MM.1S (cell line): Measurements from ENCODE around the gene KIRREL2.

Experiments
- EZH2 ChIP-seq: fragments of 300-600 bp; sonication (generic); optimal IDR thresholded peaks from 2 replicates; pipeline ENCODE3; 2017; ENCODE audit warnings: low read depth, mild to moderate bottlenecking, antibody characterized with exemption, low read length, mixed read lengths
- TF ChIP-seq, protein P1 (sequence below): fragments of 300-600 bp; sonication (generic); IDR thresholded peaks from 2 replicates; pipeline ENCODE4 v1.5.1; 2016; ENCODE audit warnings: antibody characterized with exemption, low read length, mixed read lengths

DNA sequence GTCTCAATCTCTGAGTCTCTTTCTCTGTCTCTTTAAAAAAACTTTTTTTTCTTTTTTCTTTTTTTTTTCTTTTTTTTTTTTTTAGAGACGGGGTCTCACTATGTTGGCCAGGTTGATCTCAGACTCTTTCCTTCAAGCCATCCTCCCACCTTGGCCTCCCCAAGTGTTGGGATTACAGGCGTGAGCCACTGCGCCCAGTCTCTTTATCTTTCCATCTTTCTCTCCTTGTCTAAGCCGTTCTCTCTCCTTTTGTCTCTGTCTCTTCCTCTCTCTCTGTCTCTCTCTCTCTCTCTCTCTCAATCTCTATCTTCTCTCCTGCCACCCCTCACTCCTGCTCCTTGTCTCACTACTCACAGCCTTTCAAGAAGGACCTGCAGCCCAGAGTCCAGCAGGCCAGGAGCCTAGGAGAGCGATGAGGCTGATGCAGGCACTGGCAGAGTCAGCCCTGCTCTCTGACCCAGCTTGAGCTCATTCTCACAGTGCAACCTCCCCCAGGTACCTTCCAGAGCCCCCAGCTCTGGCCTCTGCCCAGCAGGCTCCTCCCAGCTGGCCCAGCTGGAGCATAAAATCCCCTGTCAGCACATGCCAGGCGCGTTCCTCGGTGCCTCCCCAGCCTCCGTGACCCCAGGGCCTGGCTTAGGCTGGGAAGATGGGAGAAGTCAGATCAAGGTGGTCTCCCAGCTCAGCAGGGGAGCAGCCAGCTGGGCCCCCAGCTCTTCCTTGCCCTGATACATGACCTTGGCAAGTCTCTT, 4.5 kb upstream of the KIRREL2 start, which contains the start of gene NPHS1:
- TF ChIP-seq, protein P1, sequence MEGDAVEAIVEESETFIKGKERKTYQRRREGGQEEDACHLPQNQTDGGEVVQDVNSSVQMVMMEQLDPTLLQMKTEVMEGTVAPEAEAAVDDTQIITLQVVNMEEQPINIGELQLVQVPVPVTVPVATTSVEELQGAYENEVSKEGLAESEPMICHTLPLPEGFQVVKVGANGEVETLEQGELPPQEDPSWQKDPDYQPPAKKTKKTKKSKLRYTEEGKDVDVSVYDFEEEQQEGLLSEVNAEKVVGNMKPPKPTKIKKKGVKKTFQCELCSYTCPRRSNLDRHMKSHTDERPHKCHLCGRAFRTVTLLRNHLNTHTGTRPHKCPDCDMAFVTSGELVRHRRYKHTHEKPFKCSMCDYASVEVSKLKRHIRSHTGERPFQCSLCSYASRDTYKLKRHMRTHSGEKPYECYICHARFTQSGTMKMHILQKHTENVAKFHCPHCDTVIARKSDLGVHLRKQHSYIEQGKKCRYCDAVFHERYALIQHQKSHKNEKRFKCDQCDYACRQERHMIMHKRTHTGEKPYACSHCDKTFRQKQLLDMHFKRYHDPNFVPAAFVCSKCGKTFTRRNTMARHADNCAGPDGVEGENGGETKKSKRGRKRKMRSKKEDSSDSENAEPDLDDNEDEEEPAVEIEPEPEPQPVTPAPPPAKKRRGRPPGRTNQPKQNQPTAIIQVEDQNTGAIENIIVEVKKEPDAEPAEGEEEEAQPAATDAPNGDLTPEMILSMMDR: no peak
- TF ChIP-seq EZH2: no peak
